ENCODE results near the gene SLC6A12.

GRCh38 chr12:190881-191280, 23.1 kb downstream of the SLC6A12 start:
- no peak for TF ChIP-seq CTCF (conservative IDR thresholded peaks at IDR 0.05 in 1 of 2, IDR thresholded peaks at IDR 0.05 in 1 of 2; ENCODE audit: extremely low read depth in 1 of 2, insufficient read depth in 1 of 2, low read depth in 1 of 2, low read length in 2 of 2)
- no peak for TF ChIP-seq EZH2 (IDR thresholded peaks at IDR 0.05; ENCODE audit: borderline replicate concordance, low read length)

Data from mammary epithelial cell (primary cell).